HG03060 (cell line): ENCODE results near the gene GABRB1.

ENCODE experiments used
- ATAC-seq: cut with Tn5 transposase; IDR thresholded peaks from one replicate; pipeline ENCODE4 v1.9.1; 2021; ENCODE audit warnings: low read depth, moderate number of reproducible peaks; ENCODE audit not compliant: unreplicated experiment

Gene GABRB1

GRCh38 chr4:47106561-47106960 is 75.2 kb downstream of the GABRB1 start:
- ATAC-seq = no peak

GRCh38 chr4:47109379-47109778 is 78.0 kb downstream of the GABRB1 start:
- no peak for ATAC-seq

GRCh38 chr4:47110546-47111132 is 79.3 kb downstream of the GABRB1 start:
- ATAC-seq = no peak

GRCh38 chr4:47118192-47118929 is 87.0 kb downstream of the GABRB1 start:
- no peak for ATAC-seq

GRCh38 chr4:47120783-47121182 is 89.4 kb downstream of the GABRB1 start:
- ATAC-seq = no peak

GRCh38 chr4:47122592-47123291 is 91.4 kb downstream of the GABRB1 start:
- peak; percentile 86 for ATAC-seq

- ATAC-seq = no peak
Observed at GRCh38 chr4:47128991-47129390, 97.6 kb downstream of the GABRB1 start.

GRCh38 chr4:47135210-47135609 is 103.8 kb downstream of the GABRB1 start:
- ATAC-seq = no peak

GRCh38 chr4:47143261-47143660 is 111.9 kb downstream of the GABRB1 start:
- no peak for ATAC-seq

GRCh38 chr4:47145630-47146029 is 114.3 kb downstream of the GABRB1 start:
- ATAC-seq = peak; percentile 99

GRCh38 chr4:47154816-47155370 is 123.5 kb downstream of the GABRB1 start:
- ATAC-seq = no peak

- ATAC-seq = no peak
Observed at GRCh38 chr4:47155919-47156318, 124.6 kb downstream of the GABRB1 start.

GRCh38 chr4:47160095-47160494 is 128.7 kb downstream of the GABRB1 start:
- ATAC-seq = no peak

GRCh38 chr4:47167081-47168035 is 136.0 kb downstream of the GABRB1 start:
- ATAC-seq = no peak

GRCh38 chr4:47184083-47184482 is 152.7 kb downstream of the GABRB1 start:
- ATAC-seq = no peak

GRCh38 chr4:47185761-47186160 is 154.4 kb downstream of the GABRB1 start:
- ATAC-seq = no peak

GRCh38 chr4:47187608-47188007 is 156.2 kb downstream of the GABRB1 start:
- ATAC-seq = no peak

- ATAC-seq = no peak
Observed at GRCh38 chr4:47193179-47193578, 161.8 kb downstream of the GABRB1 start.

GRCh38 chr4:47194036-47194737 is 162.8 kb downstream of the GABRB1 start:
- ATAC-seq = no peak

- no peak for ATAC-seq
Observed at GRCh38 chr4:47195706-47196105, 164.3 kb downstream of the GABRB1 start.
